ENCODE results near the gene LCA5L. TPM values are rescaled to one million over a fixed set of nuclear protein-coding genes. Genes with fewer than 3 reads are reported as not detected.

LCA5L gene
- total RNA-seq, 1 donor from 2014 or later: 0.40 TPM

- intact Hi-C loops (cut with micrococcal nuclease): no loop called here
- DNase-seq (no peak), ATAC-seq (no peak)
These were observed 77.8 kb downstream of the LCA5L start for GRCh38 chr21:39367783-39368182.

DNA sequence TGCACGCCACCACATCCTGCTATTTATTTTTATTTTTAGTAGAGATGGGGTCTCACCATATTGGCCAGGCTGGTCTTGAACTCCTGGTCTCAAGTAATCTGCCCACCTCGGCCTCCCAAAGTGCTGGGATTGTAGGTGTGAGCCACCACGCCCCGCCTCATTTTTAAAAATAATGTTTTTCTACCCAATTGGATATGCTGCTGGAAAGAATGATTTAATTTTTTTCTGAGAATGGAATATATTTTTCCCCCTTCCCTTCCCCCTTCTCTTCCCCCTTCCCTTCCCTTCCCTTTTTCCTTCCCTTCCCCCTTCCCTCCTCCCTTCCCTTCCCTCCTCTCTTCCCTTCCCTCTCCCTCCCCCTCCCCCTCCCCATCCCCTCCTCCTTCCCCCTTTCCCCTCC, 79.0 kb downstream of the LCA5L start:
- no peak for ATAC-seq
- DNase-seq: no peak
- intact Hi-C loops (cut with micrococcal nuclease): no loop called here

GRCh38 chr21:39364949-39365348, 80.6 kb downstream of the LCA5L start:
- DNase-seq: no peak
- no peak for ATAC-seq
- intact Hi-C loops (cut with micrococcal nuclease): no loop called here

GRCh38 chr21:39363607-39364555, 81.7 kb downstream of the LCA5L start:
- DNase-seq: no peak
- ATAC-seq: no peak
- intact Hi-C loops (cut with micrococcal nuclease): no loop called here

- ATAC-seq (no peak), DNase-seq (no peak)
- intact Hi-C loops (cut with micrococcal nuclease): no loop called here
These were observed 82.8 kb downstream of the LCA5L start for GRCh38 chr21:39362733-39363132.

DNA sequence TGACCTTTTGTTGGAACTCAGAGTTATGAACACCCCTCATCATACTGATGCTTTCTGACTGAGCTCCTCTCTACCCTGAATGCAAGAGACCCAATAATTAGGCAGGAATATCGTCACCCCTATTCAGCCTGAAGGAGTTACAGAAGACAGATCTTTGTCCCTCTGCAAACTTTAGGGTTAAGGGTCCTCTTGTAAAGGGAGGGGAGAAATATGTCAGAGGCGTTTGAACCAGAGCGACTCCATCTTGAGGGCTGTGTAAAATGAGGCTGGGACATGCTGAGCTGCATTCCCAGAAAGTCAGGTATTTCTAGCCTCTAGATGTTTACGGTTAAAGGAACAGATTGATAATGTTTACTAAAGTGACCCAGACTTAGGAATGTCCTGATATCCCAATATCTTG, 86.2 kb downstream of the LCA5L start:
- ATAC-seq: no peak
- intact Hi-C loops (cut with micrococcal nuclease): no loop called here
- DNase-seq: no peak

Small RNAs within 50 kb of the gene (microRNA-seq; reads per million reads assigned to microRNA genes)
- not detected for gene MIR6508 (ENCODE audit: borderline number of aligned reads)

Other genes starting within 250 kb of the LCA5L start
- 34.2 TPM for gene BRWD1, start 132.1 kb downstream of the LCA5L start, total RNA-seq
- 75.4 TPM for gene HMGN1, start 96.7 kb downstream of the LCA5L start, total RNA-seq
- 127 TPM for gene SH3BGR, start 6.2 kb upstream of the LCA5L start, total RNA-seq
- gene B3GALT5, start 167.2 kb upstream of the LCA5L start, total RNA-seq: 0.10 TPM

All from left ventricle myocardium superior (tissue), 1 donor.